Ascending aorta (tissue), 2 donors: ENCODE results near the gene ANXA2R. TPM values are rescaled to one million over a fixed set of nuclear protein-coding genes. Genes with fewer than 3 reads are reported as not detected.

Experiments
- DNase-seq, 2 donors: peaks; one replicate each; pipeline ENCODE4 v3.0.0-alpha.2; 2019; ENCODE audit warnings: low spot score in 2 of 2
- H3K27ac ChIP-seq, 2 donors: fragments of 200-600 bp; sonication (generic); one replicate each; pipeline ENCODE4 v1.5.1; 2016 to 2017; ENCODE audit warnings: mild to moderate bottlenecking in 1 of 2
- H3K27me3 ChIP-seq: fragments of 200-600 bp; sonication (generic); one replicate; pipeline ENCODE4 v1.5.1; 2017
- H3K36me3 ChIP-seq, 2 donors: fragments of 200-600 bp; sonication (generic); one replicate each; pipeline ENCODE4 v1.5.1; 2016
- H3K4me1 ChIP-seq, 2 donors: fragments of 200-600 bp; sonication (generic); one replicate each; pipeline ENCODE4 v1.5.1; 2016 to 2017; ENCODE audit warnings: mild to moderate bottlenecking in 1 of 2
- H3K4me3 ChIP-seq, 2 donors: fragments of 200-600 bp; sonication (generic); one replicate each; pipeline ENCODE4 v1.5.1; 2016 to 2017; ENCODE audit warnings: mild to moderate bottlenecking in 1 of 2
- H3K9me3 ChIP-seq, 2 donors: fragments of 200-600 bp; sonication (generic); one replicate each; pipeline ENCODE4 v1.5.1; 2016
- intact Hi-C: fragments of 100-400 bp; cut with DNase I; formaldehyde crosslinking; loops from one replicate; pipeline ENCODE4 v1.15.1; 2023
- total RNA-seq: library from RNA; depleted of rRNA; stranded (reverse); fragments of >200 nt; gene quantifications from one replicate; pipeline ENCODE4 v1.1.0, GENCODE V29; 2016
- TF ChIP-seq, protein P1 (sequence below), 3 experiments: fragments of 200-600 bp in 2 of 3; fragments of 450-650 bp in 1 of 3; sonication (generic) in 2 of 3; IDR thresholded peaks; one replicate each; pipeline ENCODE4 v1.5.1; 2016 to 2019; ENCODE audit warnings: antibody characterized with exemption in 3 of 3, mild to moderate bottlenecking in 1 of 3, moderate library complexity in 1 of 3

ANXA2R gene
- total RNA-seq, 1 donor from 2014 or later = 5.1 TPM

DNA sequence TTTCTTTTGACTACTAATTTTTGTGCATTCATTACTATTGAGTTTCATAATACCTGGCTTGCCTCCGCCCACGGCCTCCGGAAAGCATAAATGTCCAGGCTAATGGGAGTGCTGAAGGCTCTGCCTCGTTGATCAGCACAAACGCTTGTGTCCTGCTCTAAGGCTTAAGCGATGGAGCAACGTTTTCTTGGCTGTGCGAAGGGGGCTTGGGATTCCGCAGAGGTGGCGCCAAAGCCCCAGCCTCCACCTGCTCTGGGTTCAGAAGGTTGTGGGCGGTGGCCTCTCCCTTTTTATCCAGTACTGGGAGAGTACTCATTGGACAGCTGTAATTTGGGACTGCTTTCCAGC lies 19.7 kb downstream of the ANXA2R start:
- TF ChIP-seq, protein P1, sequence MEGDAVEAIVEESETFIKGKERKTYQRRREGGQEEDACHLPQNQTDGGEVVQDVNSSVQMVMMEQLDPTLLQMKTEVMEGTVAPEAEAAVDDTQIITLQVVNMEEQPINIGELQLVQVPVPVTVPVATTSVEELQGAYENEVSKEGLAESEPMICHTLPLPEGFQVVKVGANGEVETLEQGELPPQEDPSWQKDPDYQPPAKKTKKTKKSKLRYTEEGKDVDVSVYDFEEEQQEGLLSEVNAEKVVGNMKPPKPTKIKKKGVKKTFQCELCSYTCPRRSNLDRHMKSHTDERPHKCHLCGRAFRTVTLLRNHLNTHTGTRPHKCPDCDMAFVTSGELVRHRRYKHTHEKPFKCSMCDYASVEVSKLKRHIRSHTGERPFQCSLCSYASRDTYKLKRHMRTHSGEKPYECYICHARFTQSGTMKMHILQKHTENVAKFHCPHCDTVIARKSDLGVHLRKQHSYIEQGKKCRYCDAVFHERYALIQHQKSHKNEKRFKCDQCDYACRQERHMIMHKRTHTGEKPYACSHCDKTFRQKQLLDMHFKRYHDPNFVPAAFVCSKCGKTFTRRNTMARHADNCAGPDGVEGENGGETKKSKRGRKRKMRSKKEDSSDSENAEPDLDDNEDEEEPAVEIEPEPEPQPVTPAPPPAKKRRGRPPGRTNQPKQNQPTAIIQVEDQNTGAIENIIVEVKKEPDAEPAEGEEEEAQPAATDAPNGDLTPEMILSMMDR (IDR thresholded peaks at IDR 0.05) = no peak
- no peaks in the 10 kb centered on the region for H3K27me3 ChIP-seq
- H3K9me3 ChIP-seq = peaks cover 0 to 5% of the 10 kb centered on the region in 2 donors
- DNase-seq = no peak
- H3K4me3 ChIP-seq = peak overlapping the region; percentile 71 to 75
- peak overlapping the region; percentile 43 to 49 for H3K27ac ChIP-seq
- intact Hi-C loops = no loop called here
- H3K36me3 ChIP-seq = no peaks in the 10 kb centered on the region
- H3K4me1 ChIP-seq = no peaks in the 10 kb centered on the region

DNA sequence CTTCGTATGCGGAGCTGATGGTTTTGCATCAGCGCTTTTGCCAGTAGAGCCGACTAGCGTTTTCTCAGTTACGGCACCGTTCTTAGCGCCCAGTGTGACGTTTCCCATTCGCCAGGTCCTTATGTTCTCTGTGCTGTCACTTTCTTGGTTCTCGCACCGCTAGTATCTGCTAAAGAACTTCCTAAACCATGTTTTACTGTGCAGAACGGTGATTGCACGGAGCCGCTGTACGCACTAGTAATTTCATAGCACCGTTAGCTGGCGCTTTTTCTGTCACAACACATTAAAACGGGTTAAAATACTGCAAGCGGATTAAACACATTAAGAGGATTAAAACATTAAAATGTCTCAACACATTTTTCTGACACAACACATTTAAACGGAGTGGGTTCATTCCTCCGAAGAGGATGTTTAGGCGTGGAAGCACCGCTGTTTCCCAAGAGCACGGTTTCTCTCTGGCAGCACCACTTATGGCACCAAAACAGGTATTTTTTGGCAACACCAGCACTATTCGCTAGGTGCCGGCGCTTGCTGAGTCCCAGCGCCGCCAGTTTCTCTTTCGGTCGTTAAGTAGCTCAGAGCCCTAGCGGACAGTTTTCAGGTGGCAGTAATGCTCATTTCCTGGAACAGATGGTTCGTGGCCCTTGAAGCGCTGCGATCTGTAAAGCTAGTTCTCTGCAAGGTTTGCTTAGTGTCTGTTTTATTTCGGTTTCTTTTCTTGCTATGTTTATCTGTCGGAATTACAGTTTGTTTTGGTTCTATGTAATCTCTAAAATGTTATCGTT lies 20.3 kb downstream of the ANXA2R start:
- Histone ChIP-seq H3K9me3 (peaks cover 0 to 5% of the 10 kb centered on the region in 2 donors), H3K27ac (peak overlapping the region; percentile 43 to 49), H3K27me3 (no peaks in the 10 kb centered on the region), H3K4me1 (no peaks in the 10 kb centered on the region), H3K36me3 (no peaks in the 10 kb centered on the region), H3K4me3 (peak overlapping the region; percentile 71 to 75)
- intact Hi-C loops = no loop called here
- DNase-seq = peak in 1 of 2 donors; percentile 83
- TF ChIP-seq, protein P1 (IDR thresholded peaks at IDR 0.05) = peak in 2 of 3 experiments; percentile 19 to 34

DNA sequence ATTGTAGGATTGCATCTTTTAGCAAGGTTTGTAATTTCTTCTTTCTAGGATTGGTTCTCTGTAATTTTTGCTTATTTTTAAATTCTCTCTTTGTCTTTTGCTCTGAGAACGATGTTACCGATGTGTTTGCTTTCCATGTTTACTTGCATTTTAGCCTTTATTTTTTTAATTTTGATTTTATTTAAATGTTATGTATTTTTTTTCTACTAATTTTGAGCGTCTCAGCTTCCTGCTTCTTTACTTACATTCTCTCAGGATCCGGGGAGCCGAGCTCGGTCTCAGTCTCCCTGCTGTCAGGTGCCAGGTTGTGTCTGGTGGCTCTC lies 20.9 kb downstream of the ANXA2R start:
- TF ChIP-seq, protein P1 (IDR thresholded peaks at IDR 0.05) = no peak
- no peaks in the 10 kb centered on the region for H3K4me1 ChIP-seq
- peaks cover 0 to 5% of the 10 kb centered on the region in 2 donors for H3K9me3 ChIP-seq
- peak overlapping the region; percentile 71 to 75 for H3K4me3 ChIP-seq
- intact Hi-C loops = no loop called here
- peak overlapping the region; percentile 49 to 98 for H3K27ac ChIP-seq
- DNase-seq = no peak
- H3K36me3 ChIP-seq = no peaks in the 10 kb centered on the region
- no peaks in the 10 kb centered on the region for H3K27me3 ChIP-seq

DNA sequence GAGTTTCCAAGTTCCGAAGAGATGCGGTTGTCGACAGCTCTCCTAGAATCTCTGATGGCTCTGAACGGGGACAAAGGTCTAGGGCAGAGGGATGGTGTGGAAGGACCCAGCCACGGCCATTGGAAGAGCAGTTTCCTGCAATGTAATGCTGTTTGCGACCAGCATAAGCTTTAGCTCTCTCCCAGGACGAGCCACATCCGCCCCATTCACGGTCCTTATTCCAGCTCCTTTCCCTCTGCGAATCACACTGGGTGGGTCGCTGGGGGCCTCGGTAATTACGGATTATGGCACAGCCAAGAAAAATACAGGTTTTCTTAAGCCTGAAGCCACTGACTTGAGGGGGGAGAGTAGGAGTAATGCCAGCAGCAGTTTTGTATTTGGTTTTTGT lies 22.7 kb downstream of the ANXA2R start:
- intact Hi-C loops = loop anchor here (1.0 kb wide), 1 partner anchor 22 kb away; no protein-coding TSS in a partner anchor
- TF ChIP-seq, protein P1 (IDR thresholded peaks at IDR 0.05) = no peak
- H3K4me3 ChIP-seq = peak overlapping the region; percentile 71 to 75
- no peak for DNase-seq
- no peaks in the 10 kb centered on the region for H3K36me3 ChIP-seq
- H3K27me3 ChIP-seq = no peaks in the 10 kb centered on the region
- H3K27ac ChIP-seq = peak overlapping the region; percentile 91 to 98
- H3K9me3 ChIP-seq = peaks cover 0 to 5% of the 10 kb centered on the region in 2 donors
- no peaks in the 10 kb centered on the region for H3K4me1 ChIP-seq

DNA sequence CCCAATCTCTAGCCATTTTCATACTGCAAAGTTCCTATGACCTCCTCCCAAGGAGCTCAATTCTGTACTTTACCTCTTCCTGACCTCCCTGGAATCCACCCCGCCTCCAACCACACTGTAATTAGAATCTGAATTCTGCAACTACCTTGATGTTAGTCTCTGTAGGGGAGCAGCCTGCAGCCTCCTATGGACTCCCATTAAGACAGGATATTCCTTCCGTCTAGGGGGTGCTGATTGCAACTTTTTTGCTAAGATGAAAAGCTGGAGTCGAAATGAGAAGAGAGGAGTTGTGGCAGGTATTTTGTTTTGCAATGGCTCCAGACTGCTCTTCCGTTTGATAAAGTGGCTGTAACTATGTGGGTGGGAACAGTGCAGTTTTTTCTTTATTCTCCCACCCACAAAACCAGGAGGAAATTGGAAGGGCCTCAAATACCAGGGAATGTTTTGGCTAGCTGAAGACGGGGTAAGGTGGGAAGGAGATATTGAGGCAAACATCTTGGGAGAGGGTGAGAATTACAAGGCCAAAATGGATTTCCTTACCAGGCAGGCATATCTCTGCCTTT lies 23.8 kb downstream of the ANXA2R start:
- Histone ChIP-seq H3K27me3 (no peaks in the 10 kb centered on the region), H3K27ac (no peak overlapping the region), H3K36me3 (no peaks in the 10 kb centered on the region), H3K4me1 (no peaks in the 10 kb centered on the region), H3K9me3 (peaks cover 0 to 5% of the 10 kb centered on the region in 2 donors), H3K4me3 (no peak overlapping the region)
- intact Hi-C loops = no loop called here
- DNase-seq = no peak
- TF ChIP-seq, protein P1 (IDR thresholded peaks at IDR 0.05) = no peak
